IMR-90 (cell line): ENCODE results near the gene GZF1. TPM values are rescaled to one million over a fixed set of nuclear protein-coding genes. Genes with fewer than 3 reads are reported as not detected.

ENCODE experiments used
- ATAC-seq: fragments of 200-7000 bp; cut with Tn5 transposase; 2 replicates; pipeline ENCODE4 v1.9.1; 2020; ENCODE audit warnings: low read depth, mild to moderate bottlenecking, moderate library complexity
- BruUV-seq: library from RNA; stranded (reverse); fragments of 400-500 nt; replicated peaks from 2 replicates; lab custom pipeline; 2021; lab: Mats Ljungman, UMichigan
- CTCF ChIA-PET: fragments of 300-600 bp; formaldehyde crosslinking; extraction: SDS; loops from one replicate; lab custom pipeline; 2021; ENCODE audit warnings: antibody characterized with exemption; lab: Yijun Ruan, JAX
- POLR2A ChIA-PET: fragments of 300-600 bp; sonication (Branson Sonifier 250); formaldehyde crosslinking; loops from one replicate; lab custom pipeline; 2022; ENCODE audit warnings: antibody characterized with exemption; ENCODE audit not compliant: unreplicated experiment; lab: Charles Lee
- DNase-seq: peaks from one replicate; pipeline ENCODE4 v3.0.0; 2013
- H2AFZ ChIP-seq: replicated peaks from 2 replicates; pipeline ENCODE3; 2013; ENCODE audit warnings: low read length, mild to moderate bottlenecking; ENCODE audit not compliant: poor library complexity
- H2AK5ac ChIP-seq: 2 replicates; pipeline ENCODE4 v1.6.1; 2013; ENCODE audit warnings: low read depth, low read length, inconsistent platforms
- H2AK9ac ChIP-seq: replicated peaks from 2 replicates; pipeline ENCODE3; 2013; ENCODE audit warnings: mild to moderate bottlenecking, low read depth, low read length, moderate library complexity; ENCODE audit not compliant: poor library complexity
- H2BK120ac ChIP-seq: 2 replicates; pipeline ENCODE4 v1.6.1; 2013; ENCODE audit warnings: low read depth, low read length, inconsistent platforms
- H2BK15ac ChIP-seq: 3 replicates; pipeline ENCODE4 v1.6.1; 2013; ENCODE audit warnings: low read depth, low read length, inconsistent platforms
- H2BK20ac ChIP-seq: 2 replicates; pipeline ENCODE4 v1.6.1; 2013; ENCODE audit warnings: low read depth, mild to moderate bottlenecking, inconsistent platforms, low read length, moderate library complexity
- H2BK5ac ChIP-seq: 2 replicates; pipeline ENCODE4 v1.6.1; 2013; ENCODE audit warnings: mild to moderate bottlenecking, low read depth, low read length, inconsistent platforms; ENCODE audit not compliant: poor library complexity, severe bottlenecking
- H3K14ac ChIP-seq: replicated peaks from 2 replicates; pipeline ENCODE4 v1.6.1; 2013; ENCODE audit warnings: low read depth, low read length, inconsistent platforms
- H3K18ac ChIP-seq: 2 replicates; pipeline ENCODE4 v1.6.1; 2013; ENCODE audit warnings: low read depth, low read length, control low read depth
- H3K23ac ChIP-seq: 2 replicates; pipeline ENCODE4 v1.6.1; 2013; ENCODE audit warnings: low read depth, low read length, inconsistent platforms
- H3K27ac ChIP-seq: 2 replicates; pipeline ENCODE4 v1.5.1; 2013; ENCODE audit warnings: mild to moderate bottlenecking, control low read depth, low read length; ENCODE audit not compliant: insufficient read depth
- H3K27me3 ChIP-seq: 2 replicates; pipeline ENCODE4 v1.6.1; 2013; ENCODE audit warnings: low read length; ENCODE audit not compliant: control insufficient read depth, insufficient read depth
- H3K36me3 ChIP-seq: 2 replicates; pipeline ENCODE4 v1.6.1; 2013; ENCODE audit warnings: low read length, mixed read lengths; ENCODE audit not compliant: control insufficient read depth, insufficient read depth
- H3K4ac ChIP-seq: 2 replicates; pipeline ENCODE4 v1.6.1; 2013; ENCODE audit warnings: low read depth, low read length, inconsistent platforms
- H3K4me1 ChIP-seq: 2 replicates; pipeline ENCODE4 v1.6.1; 2013; ENCODE audit warnings: low read length, mixed read lengths; ENCODE audit not compliant: control insufficient read depth, insufficient read depth
- H3K4me2 ChIP-seq: 2 replicates; pipeline ENCODE4 v1.6.1; 2013; ENCODE audit warnings: low read depth, mild to moderate bottlenecking, control low read depth, low read length, moderate library complexity
- H3K4me3 ChIP-seq: 2 replicates; pipeline ENCODE4 v1.5.1; 2013; ENCODE audit warnings: low read depth, mild to moderate bottlenecking, control low read depth, low read length, moderate library complexity; ENCODE audit not compliant: insufficient read depth
- H3K56ac ChIP-seq: 2 replicates; pipeline ENCODE4 v1.6.1; 2013; ENCODE audit warnings: low read length, inconsistent platforms; ENCODE audit not compliant: insufficient read depth; ENCODE audit errors: extremely low read depth
- H3K79me1 ChIP-seq, 2 experiments: 2 replicates each; pipeline ENCODE4 v1.6.1; 2013; ENCODE audit warnings: low read length in 2 of 2, inconsistent platforms in 1 of 2, low read depth in 1 of 2
- H3K9ac ChIP-seq: 2 replicates; pipeline ENCODE4 v1.6.1; 2013; ENCODE audit warnings: low read depth, low read length, control low read depth
- H3K9me1 ChIP-seq: 2 replicates; pipeline ENCODE4 v1.6.1; 2013; ENCODE audit warnings: low read length, inconsistent platforms; ENCODE audit not compliant: insufficient read depth
- H3K9me3 ChIP-seq: 2 replicates; pipeline ENCODE4 v1.6.1; 2013; ENCODE audit warnings: low read length; ENCODE audit not compliant: control insufficient read depth, insufficient read depth
- H4K20me1 ChIP-seq: 2 replicates; pipeline ENCODE4 v1.6.1; 2013; ENCODE audit warnings: low read length, inconsistent platforms; ENCODE audit not compliant: insufficient read depth
- H4K5ac ChIP-seq: 2 replicates; pipeline ENCODE4 v1.6.1; 2013; ENCODE audit warnings: mild to moderate bottlenecking, low read depth, low read length, control low read depth
- H4K8ac ChIP-seq, 2 experiments: 2 replicates each; pipeline ENCODE4 v1.6.1; 2013; ENCODE audit warnings: low read depth in 2 of 2, low read length in 2 of 2, control low read depth in 1 of 2, inconsistent platforms in 1 of 2
- H4K91ac ChIP-seq: 2 replicates; pipeline ENCODE4 v1.6.1; 2013; ENCODE audit warnings: low read depth, low read length, inconsistent platforms; ENCODE audit not compliant: insufficient read depth
- BHLHE40 ChIP-seq: fragments of 150-350 bp; IDR thresholded peaks from 2 replicates; pipeline ENCODE4 v1.6.1; 2016; ENCODE audit warnings: mild to moderate bottlenecking, low read depth, low read length
- CEBPB ChIP-seq: IDR thresholded peaks from 2 replicates; pipeline ENCODE4 v1.6.1; 2012; ENCODE audit warnings: low read depth, low read length, improper control_type of control experiment
- CHD1 ChIP-seq: IDR thresholded peaks from 2 replicates; pipeline ENCODE4 v1.6.1; 2012; ENCODE audit warnings: low read depth, low read length, improper control_type of control experiment
- CTCF ChIP-seq: conservative IDR thresholded peaks from 2 replicates; pipeline ENCODE4 v1.5.1; 2012; ENCODE audit warnings: mild to moderate bottlenecking, low read depth, low read length, improper control_type of control experiment
- ELK1 ChIP-seq: fragments of 150-350 bp; IDR thresholded peaks from 2 replicates; pipeline ENCODE4 v1.6.1; 2016; ENCODE audit warnings: low read depth, mild to moderate bottlenecking, low read length, moderate library complexity, borderline replicate concordance
- FOS ChIP-seq: fragments of 150-350 bp; IDR thresholded peaks from 2 replicates; pipeline ENCODE4 v1.6.1; 2016; ENCODE audit warnings: low read depth, low read length
- MAFK ChIP-seq: IDR thresholded peaks from 2 replicates; pipeline ENCODE4 v1.6.1; 2012; ENCODE audit warnings: low read depth, low read length, improper control_type of control experiment
- MAZ ChIP-seq: IDR thresholded peaks from 2 replicates; pipeline ENCODE4 v1.6.1; 2012; ENCODE audit warnings: low read depth, mild to moderate bottlenecking, low read length, improper control_type of control experiment, moderate library complexity, borderline replicate concordance
- MXI1 ChIP-seq: IDR thresholded peaks from 2 replicates; pipeline ENCODE4 v1.6.1; 2012; ENCODE audit warnings: low read depth, mild to moderate bottlenecking, low read length, moderate library complexity, borderline replicate concordance
- NFE2L2 ChIP-seq: fragments of 150-350 bp; IDR thresholded peaks from 2 replicates; pipeline ENCODE4 v1.6.1; 2016; ENCODE audit warnings: low read depth, mild to moderate bottlenecking, low read length
- POLR2A ChIP-seq: IDR thresholded peaks from 2 replicates; pipeline ENCODE4 v1.6.1; 2012; ENCODE audit warnings: mild to moderate bottlenecking, low read depth, low read length
- RAD21 ChIP-seq: IDR thresholded peaks from 2 replicates; pipeline ENCODE4 v1.6.1; 2012; ENCODE audit warnings: low read length, improper control_type of control experiment
- RCOR1 ChIP-seq: IDR thresholded peaks from 2 replicates; pipeline ENCODE4 v1.6.1; 2012; ENCODE audit warnings: mild to moderate bottlenecking, low read length, improper control_type of control experiment; ENCODE audit not compliant: insufficient replicate concordance
- RFX5 ChIP-seq: IDR thresholded peaks from 2 replicates; pipeline ENCODE4 v1.8.0; 2012; ENCODE audit warnings: low read depth, mild to moderate bottlenecking, low read length, moderate library complexity
- SMC3 ChIP-seq: fragments of 150-350 bp; IDR thresholded peaks from 2 replicates; pipeline ENCODE4 v1.6.1; 2016; ENCODE audit warnings: low read depth, mild to moderate bottlenecking, antibody characterized with exemption, low read length, moderate library complexity
- USF2 ChIP-seq: fragments of 150-350 bp; IDR thresholded peaks from 2 replicates; pipeline ENCODE4 v1.6.1; 2017; ENCODE audit warnings: mild to moderate bottlenecking, antibody characterized with exemption, low read length, low read depth
- WGBS, 2 experiments: methylation state at CpG; one replicate each; pipeline versions ENCODE4 v1.1.5 to v1.1.7; 2013; ENCODE audit warnings: missing lambda C conversion rate in 2 of 2; ENCODE audit not compliant: insufficient read length in 1 of 2; ENCODE audit errors: extremely low coverage in 2 of 2; 5-methylcytosine and 5-hydroxymethylcytosine counted together
- dilution Hi-C: fragments of 300-500 bp; cut with HindIII; formaldehyde crosslinking; loops from one replicate; pipeline ENCODE4 v1.14.3; 2018; ENCODE audit warnings: low sequenced_read_pairs; ENCODE audit not compliant: unreplicated experiment
- in situ Hi-C: fragments of 300-500 bp; cut with MboI; formaldehyde crosslinking; loops from 3 replicates; pipeline ENCODE4 v1.14.3; 2019; ENCODE audit warnings: low sequenced_read_pairs, inconsistent platforms, mixed read lengths
- intact Hi-C: fragments of 100-400 bp; cut with micrococcal nuclease; formaldehyde crosslinking; loops from 2 replicates; pipeline ENCODE4 v1.10.0; 2022
- polyA plus RNA-seq, 3 experiments: library from polyadenylated mRNA; depleted of rRNA; stranded (reverse); fragments of >200 nt; gene quantifications; 2 replicates each; pipeline ENCODE4 v1.2.3, GENCODE V29; 2012; ENCODE audit warnings: low replicate concordance in 1 of 3
- total RNA-seq: library from RNA; depleted of rRNA; stranded (reverse); fragments of >200 nt; gene quantifications from 2 replicates; pipeline ENCODE4 v1.2.3, GENCODE V29; 2012

The GZF1 gene
- total and polyA plus RNA-seq, 2 of the 4 experiments (the other 2 are of a cell fraction) = 23.7 to 24.7 TPM

GRCh38 chr20:23334111-23334510 is 27.9 kb upstream of the GZF1 start:
- Histone ChIP-seq H3K4me3 (no peak overlapping the region), H3K9ac (no peak overlapping the region), H4K8ac (no peak overlapping the region), H4K5ac (no peak overlapping the region), H3K14ac (no peak overlapping the region), H2AFZ (no peak overlapping the region), H3K56ac (no peak overlapping the region), H3K4ac (no peak overlapping the region), H3K27me3 (peaks cover 2% of the 10 kb centered on the region; the same call in 1 of the 2 replicates), H2BK120ac (no peak overlapping the region), H2BK20ac (no peak overlapping the region), H4K91ac (no peak overlapping the region), H3K9me3 (no peaks in the 10 kb centered on the region), H2AK5ac (no peak overlapping the region), H4K20me1 (no peaks in the 10 kb centered on the region), H3K23ac (no peak overlapping the region), H3K18ac (no peak overlapping the region), H3K4me1 (no peaks in the 10 kb centered on the region), H2BK5ac (no peak overlapping the region), H3K4me2 (no peak overlapping the region), H2BK15ac (no peak overlapping the region), H3K9me1 (no peaks in the 10 kb centered on the region), H3K27ac (no peak overlapping the region), H3K79me1 (no peaks in the 10 kb centered on the region), H3K36me3 (no peaks in the 10 kb centered on the region), H2AK9ac (no peak overlapping the region)
- ChIA-PET CTCF (no interaction called here), POLR2A (no interaction called here)
- dilution Hi-C loops (no loop called here), in situ Hi-C loops (loop anchor here (25.0 kb wide), 1 partner anchor 997 kb away; no protein-coding TSS in a partner anchor), intact Hi-C loops (no loop called here)
- no peak for ATAC-seq
- TF ChIP-seq MAZ (no peak), SMC3 (no peak), CHD1 (no peak), RAD21 (no peak), FOS (no peak), USF2 (no peak), ELK1 (no peak), RFX5 (no peak), BHLHE40 (no peak), CTCF (no peak), MXI1 (no peak), MAFK (no peak), POLR2A (no peak), NFE2L2 (no peak), CEBPB (no peak), RCOR1 (no peak)
- 25% methylated on average over 2 of the region's 3 CpGs; no CpG with 5 or more reads in 1 of the 2 experiments for WGBS, 2 experiments
- DNase-seq = no peak
- BruUV-seq = no TSS peak
